Measurements from ENCODE around the gene VIL1. TPM values are rescaled to one million over a fixed set of nuclear protein-coding genes. Genes with fewer than 3 reads are reported as not detected.

Gene VIL1
- total RNA-seq, 1 experiment from 2014 or later = 401 TPM

GRCh38 chr2:218500501-218501060 is 81.7 kb downstream of the VIL1 start:
- H3K36me3 Mint-ChIP-seq (ENCODE audit: insufficient read depth, unreplicated experiment) = peaks cover 25% of the 10 kb centered on the region
- no TSS peak for BruUV-seq (replicated peaks)
- intact Hi-C loops (cut with micrococcal nuclease; ENCODE audit: unreplicated experiment) = no loop called here
- no peak for TF ChIP-seq CTCF (IDR thresholded peaks at IDR 0.05; ENCODE audit: insufficient read depth in 1 of 2, low read depth in 1 of 2, low read length in 1 of 2, severe bottlenecking in 1 of 2, unreplicated experiment in 1 of 2)
- Histone ChIP-seq H3K36me3 (ENCODE audit: control insufficient read depth, insufficient read depth, low read length) (no peaks in the 10 kb centered on the region), H3K9me3 (no peaks in the 10 kb centered on the region), H3K4me3 (ENCODE audit: low read depth, low read length) (no peak overlapping the region), H3K4me1 (0 out of 2 replicates have a peak, but pooled peaks cover 4% of the 10 kb centered on the region), H3K27me3 (replicated peaks; ENCODE audit: control insufficient read depth, insufficient read depth, low read length) (no peaks in the 10 kb centered on the region)
- peaks cover 10% of the 10 kb centered on the region for H3K4me1 Mint-ChIP-seq (ENCODE audit: low read depth, unreplicated experiment)
- no peaks in the 10 kb centered on the region for H3K27me3 Mint-ChIP-seq (ENCODE audit: insufficient read depth, unreplicated experiment)
- no peak overlapping the region for H3K4me3 Mint-ChIP-seq (ENCODE audit: unreplicated experiment)
- H3K27ac Mint-ChIP-seq (ENCODE audit: unreplicated experiment) = no peak overlapping the region
- ChIA-PET CTCF (interaction anchor here (0.5 kb wide), 1 partner anchor 267 kb away, joined by 3 read pairs; no protein-coding TSS in a partner anchor), POLR2A (no interaction called here)
- H3K9me3 Mint-ChIP-seq (ENCODE audit: unreplicated experiment) = no peaks in the 10 kb centered on the region
- DNase-seq = no peak

GRCh38 chr2:218501665-218502064 is 82.7 kb downstream of the VIL1 start:
- Histone ChIP-seq H3K4me3 (ENCODE audit: low read depth, low read length) (no peak overlapping the region), H3K9me3 (no peaks in the 10 kb centered on the region), H3K36me3 (ENCODE audit: control insufficient read depth, insufficient read depth, low read length) (no peaks in the 10 kb centered on the region), H3K4me1 (0 out of 2 replicates have a peak, but pooled peaks cover 4% of the 10 kb centered on the region), H3K27me3 (replicated peaks; ENCODE audit: control insufficient read depth, insufficient read depth, low read length) (no peaks in the 10 kb centered on the region)
- DNase-seq = no peak
- POLR2A ChIA-PET = no interaction called here
- H3K4me3 Mint-ChIP-seq (ENCODE audit: unreplicated experiment) = no peak overlapping the region
- no peaks in the 10 kb centered on the region for H3K9me3 Mint-ChIP-seq (ENCODE audit: unreplicated experiment)
- no TSS peak for BruUV-seq (replicated peaks)
- intact Hi-C loops (cut with micrococcal nuclease; ENCODE audit: unreplicated experiment) = no loop called here
- no peak for TF ChIP-seq CTCF (IDR thresholded peaks at IDR 0.05; ENCODE audit: insufficient read depth in 1 of 2, low read depth in 1 of 2, low read length in 1 of 2, severe bottlenecking in 1 of 2, unreplicated experiment in 1 of 2)
- H3K4me1 Mint-ChIP-seq (ENCODE audit: low read depth, unreplicated experiment) = peaks cover 10% of the 10 kb centered on the region
- CTCF ChIA-PET = interaction anchor here (0.8 kb wide), 1 partner anchor 105 kb away, joined by 4 read pairs; no protein-coding TSS in a partner anchor
- H3K36me3 Mint-ChIP-seq (ENCODE audit: insufficient read depth, unreplicated experiment) = peaks cover 30% of the 10 kb centered on the region
- no peaks in the 10 kb centered on the region for H3K27me3 Mint-ChIP-seq (ENCODE audit: insufficient read depth, unreplicated experiment)
- peak overlapping the region; percentile 10 for H3K27ac Mint-ChIP-seq (ENCODE audit: unreplicated experiment)

Small RNA genes within 50 kb of the gene (microRNA-seq; reads per million reads assigned to microRNA genes)
- 13,151 reads per million, percentile 98 among the genes with 10 or more reads in this experiment for gene MIR26B

Other genes with a start within 250 kb of the VIL1 start
- 284 and 290 TPM in 2 replicates for gene ARPC2, start 201.9 kb upstream of the VIL1 start, total RNA-seq (2022)
- gene GPBAR1, start 158.1 kb upstream of the VIL1 start, total RNA-seq (2022) = 0.29 and 0.44 TPM in 2 replicates
- 118 and 125 TPM in 2 replicates for gene AAMP, start 149.0 kb upstream of the VIL1 start, total RNA-seq (2022)
- 39.2 and 42.9 TPM in 2 replicates for gene PNKD, start 148.6 kb upstream of the VIL1 start, total RNA-seq (2022)
- 168 and 175 TPM in 2 replicates for gene TMBIM1, start 126.6 kb upstream of the VIL1 start, total RNA-seq (2022)
- gene CATIP, start 62.3 kb upstream of the VIL1 start, total RNA-seq (2022) = 0.54 TPM in 1 of 2 replicates, not detected in the other
- 0.12 and 0.32 TPM in 2 replicates for gene SLC11A1, start 36.9 kb upstream of the VIL1 start, total RNA-seq (2022)
- gene CTDSP1, start 19.3 kb upstream of the VIL1 start, total RNA-seq (2022) = 103 and 104 TPM in 2 replicates
- 18.6 and 22.2 TPM in 2 replicates for gene USP37, start 149.2 kb downstream of the VIL1 start, total RNA-seq (2022)
- gene CNOT9, start 149.7 kb downstream of the VIL1 start, total RNA-seq (2022) = 56.4 and 59.9 TPM in 2 replicates
- gene PLCD4, start 188.8 kb downstream of the VIL1 start, total RNA-seq (2022) = 0.26 and 0.48 TPM in 2 replicates
- gene ZNF142, start 240.5 kb downstream of the VIL1 start, total RNA-seq (2022) = 37.0 and 38.5 TPM in 2 replicates
- gene BCS1L, start 240.6 kb downstream of the VIL1 start, total RNA-seq (2022) = 68.3 and 74.6 TPM in 2 replicates

Measured in Caco-2 (cell line).